MM.1S (cell line): ENCODE measurements around the gene EFNA5.

Source experiments
- EZH2 ChIP-seq: fragments of 300-600 bp; sonication (generic); optimal IDR thresholded peaks from 2 replicates; pipeline ENCODE3; 2017; ENCODE audit warnings: low read depth, mild to moderate bottlenecking, antibody characterized with exemption, low read length, mixed read lengths
- EZH2phosphoT487 ChIP-seq: fragments of 300-600 bp; sonication (generic); IDR thresholded peaks from 2 replicates; pipeline ENCODE4 v1.6.1; 2018; ENCODE audit warnings: antibody characterized with exemption, low read length
- TF ChIP-seq, protein P1 (sequence below): fragments of 300-600 bp; sonication (generic); IDR thresholded peaks from 2 replicates; pipeline ENCODE4 v1.5.1; 2016; ENCODE audit warnings: antibody characterized with exemption, low read length, mixed read lengths

DNA sequence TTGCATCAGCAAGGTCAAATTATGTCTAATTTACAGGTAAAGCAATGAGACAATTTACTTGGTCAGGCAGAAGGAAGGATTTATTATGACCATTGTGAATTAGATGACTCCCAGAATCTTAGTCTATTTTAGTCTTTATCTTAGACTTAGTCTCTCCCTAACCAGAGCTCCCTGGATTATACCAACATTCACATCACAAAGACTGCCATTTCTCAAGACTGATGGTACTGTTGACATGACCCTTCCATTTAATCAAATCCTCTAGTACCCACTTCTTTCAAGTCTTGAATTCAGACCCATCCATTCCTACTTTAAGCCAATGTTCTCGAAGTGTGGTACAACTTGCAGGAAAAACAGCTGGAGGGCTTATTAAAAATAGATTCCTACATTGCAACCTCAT lies 257.0 kb downstream of the EFNA5 start:
- TF ChIP-seq, protein P1, sequence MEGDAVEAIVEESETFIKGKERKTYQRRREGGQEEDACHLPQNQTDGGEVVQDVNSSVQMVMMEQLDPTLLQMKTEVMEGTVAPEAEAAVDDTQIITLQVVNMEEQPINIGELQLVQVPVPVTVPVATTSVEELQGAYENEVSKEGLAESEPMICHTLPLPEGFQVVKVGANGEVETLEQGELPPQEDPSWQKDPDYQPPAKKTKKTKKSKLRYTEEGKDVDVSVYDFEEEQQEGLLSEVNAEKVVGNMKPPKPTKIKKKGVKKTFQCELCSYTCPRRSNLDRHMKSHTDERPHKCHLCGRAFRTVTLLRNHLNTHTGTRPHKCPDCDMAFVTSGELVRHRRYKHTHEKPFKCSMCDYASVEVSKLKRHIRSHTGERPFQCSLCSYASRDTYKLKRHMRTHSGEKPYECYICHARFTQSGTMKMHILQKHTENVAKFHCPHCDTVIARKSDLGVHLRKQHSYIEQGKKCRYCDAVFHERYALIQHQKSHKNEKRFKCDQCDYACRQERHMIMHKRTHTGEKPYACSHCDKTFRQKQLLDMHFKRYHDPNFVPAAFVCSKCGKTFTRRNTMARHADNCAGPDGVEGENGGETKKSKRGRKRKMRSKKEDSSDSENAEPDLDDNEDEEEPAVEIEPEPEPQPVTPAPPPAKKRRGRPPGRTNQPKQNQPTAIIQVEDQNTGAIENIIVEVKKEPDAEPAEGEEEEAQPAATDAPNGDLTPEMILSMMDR = no peak
- no peak for TF ChIP-seq EZH2phosphoT487
- TF ChIP-seq EZH2 = no peak
